Measurements from ENCODE around the gene HMBS.
A peak's percentile ranks its signal among the peaks of the same experiment; 100 is the strongest.
"Not testable (repeated sequence)": the region's sequence is repeated elsewhere in the genome, so short reads cannot be mapped to it uniquely, and the experiment has no call there.

Gene HMBS

GRCh38 chr11:119084663-119085436 lies at the start of gene HMBS:
TSS of gene HMBS (plus strand) at chr11:119084881. CDS start at chr11:119085034, 153 bp downstream.
- DNase-seq, result peak; percentile 94

GRCh38 chr11:119038884-119039283 lies 45.8 kb upstream of the HMBS start:
- no peak for DNase-seq

- DNase-seq, result not testable (repeated sequence)
Observed at GRCh38 chr11:119039471-119039870, 45.2 kb upstream of the HMBS start.

GRCh38 chr11:119041821-119042514 lies 42.7 kb upstream of the HMBS start:
- DNase-seq, result no peak

GRCh38 chr11:119042927-119043326 lies 41.8 kb upstream of the HMBS start:
- no peak for DNase-seq

- no peak for DNase-seq
Observed at GRCh38 chr11:119044708-119045107, 40.0 kb upstream of the HMBS start.

- DNase-seq, result no peak
Observed at GRCh38 chr11:119046489-119046888, 38.2 kb upstream of the HMBS start.

GRCh38 chr11:119047205-119047604 lies 37.5 kb upstream of the HMBS start:
- DNase-seq, result no peak

GRCh38 chr11:119048644-119049043 lies 36.0 kb upstream of the HMBS start:
- DNase-seq, result no peak

GRCh38 chr11:119049081-119049480 lies 35.6 kb upstream of the HMBS start:
- DNase-seq, result no peak

- DNase-seq, result no peak
Observed at GRCh38 chr11:119051440-119052162, 33.1 kb upstream of the HMBS start.

- no peak for DNase-seq
Observed at GRCh38 chr11:119052163-119052814, 32.4 kb upstream of the HMBS start.

GRCh38 chr11:119054418-119054817 lies 30.3 kb upstream of the HMBS start:
- DNase-seq, result no peak

GRCh38 chr11:119055901-119056300 lies 28.8 kb upstream of the HMBS start:
- no peak for DNase-seq

GRCh38 chr11:119056421-119056999 lies 28.2 kb upstream of the HMBS start:
- DNase-seq, result no peak

GRCh38 chr11:119057000-119057769 lies 27.5 kb upstream of the HMBS start, which contains the start of gene HYOU1:
TSS of gene HYOU1 (minus strand) at chr11:119057205. CDS start at chr11:119056160, 1,045 bp downstream.
- DNase-seq, result peak; percentile 96

- DNase-seq, result not testable (repeated sequence)
Observed at GRCh38 chr11:119059128-119059527, 25.6 kb upstream of the HMBS start.

- no peak for DNase-seq
Observed at GRCh38 chr11:119061256-119061655, 23.4 kb upstream of the HMBS start.

- DNase-seq, result peak; percentile 38
Observed at GRCh38 chr11:119062779-119063178, 21.9 kb upstream of the HMBS start.

- DNase-seq, result peak; percentile 31
Observed at GRCh38 chr11:119065369-119065768, 19.3 kb upstream of the HMBS start.

- peak; percentile 95 for DNase-seq
Observed at GRCh38 chr11:119067371-119068222, 17.1 kb upstream of the HMBS start, which contains the start of gene VPS11. TSS of gene VPS11 (plus strand) at chr11:119067818. CDS start at chr11:119067824, 6 bp downstream.

Data from fibroblast of skin of right quadriceps (primary cell).